HG03378 (cell line): ENCODE measurements around the gene ATP9B.
"Not testable (repeated sequence)": the region's sequence is repeated elsewhere in the genome, so short reads cannot be mapped to it uniquely, and the experiment has no call there.

ENCODE experiments used
- ATAC-seq: cut with Tn5 transposase; IDR thresholded peaks from one replicate; pipeline ENCODE4 v1.9.1; 2021; ENCODE audit warnings: mild to moderate bottlenecking, moderate library complexity; ENCODE audit not compliant: unreplicated experiment

Gene ATP9B

DNA sequence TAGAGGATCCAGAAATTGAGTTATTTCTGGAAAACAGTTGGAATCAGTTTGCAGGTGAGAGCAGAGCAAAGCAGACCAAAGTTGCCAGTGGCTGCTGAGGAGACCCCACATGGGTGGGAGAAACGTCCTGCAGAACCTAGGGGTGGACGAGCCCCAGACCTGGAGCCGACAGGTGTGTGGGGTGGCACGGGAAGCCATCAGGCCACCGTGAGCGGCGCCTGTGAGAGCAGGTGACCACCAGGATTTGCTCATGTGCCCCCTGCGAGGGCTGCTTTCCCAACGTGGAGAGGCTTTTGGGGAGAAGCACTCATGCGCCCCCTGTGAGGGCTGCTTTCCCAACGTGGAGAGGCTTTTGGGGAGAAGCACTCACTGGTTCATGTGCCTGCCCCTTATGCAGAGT, 209.7 kb downstream of the ATP9B start:
- ATAC-seq, result no peak

GRCh38 chr18:79283131-79283810, 214.1 kb downstream of the ATP9B start:
- no peak for ATAC-seq

GRCh38 chr18:79283929-79284328, 214.7 kb downstream of the ATP9B start:
- ATAC-seq, result no peak

GRCh38 chr18:79285191-79285590, 216.0 kb downstream of the ATP9B start:
- ATAC-seq, result not testable (repeated sequence)

DNA sequence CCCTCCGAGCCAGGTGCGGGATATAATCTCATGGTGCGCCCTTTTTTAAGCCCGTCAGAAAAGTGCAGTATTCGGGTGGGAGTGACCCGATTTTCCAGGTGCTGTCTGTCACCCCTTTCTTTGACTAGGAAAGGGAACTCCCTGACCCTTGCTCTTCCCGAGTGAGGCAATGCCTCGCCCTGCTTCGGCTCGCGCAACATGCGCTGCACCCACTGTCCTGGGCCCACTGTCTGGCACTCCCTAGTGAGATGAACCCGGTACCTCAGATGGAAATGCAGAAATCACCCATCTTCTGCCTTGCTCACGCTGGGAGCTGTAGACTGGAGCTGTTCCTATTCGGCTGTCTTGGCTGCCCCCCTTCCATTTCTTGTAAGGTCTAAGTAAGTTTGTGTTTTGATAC, 221.2 kb downstream of the ATP9B start:
- not testable (repeated sequence) for ATAC-seq

GRCh38 chr18:79290876-79291275, 221.7 kb downstream of the ATP9B start:
- ATAC-seq, result no peak

- no peak for ATAC-seq
Measured at GRCh38 chr18:79294235-79294634, 225.0 kb downstream of the ATP9B start.

GRCh38 chr18:79299272-79299671, 230.1 kb downstream of the ATP9B start:
- no peak for ATAC-seq

DNA sequence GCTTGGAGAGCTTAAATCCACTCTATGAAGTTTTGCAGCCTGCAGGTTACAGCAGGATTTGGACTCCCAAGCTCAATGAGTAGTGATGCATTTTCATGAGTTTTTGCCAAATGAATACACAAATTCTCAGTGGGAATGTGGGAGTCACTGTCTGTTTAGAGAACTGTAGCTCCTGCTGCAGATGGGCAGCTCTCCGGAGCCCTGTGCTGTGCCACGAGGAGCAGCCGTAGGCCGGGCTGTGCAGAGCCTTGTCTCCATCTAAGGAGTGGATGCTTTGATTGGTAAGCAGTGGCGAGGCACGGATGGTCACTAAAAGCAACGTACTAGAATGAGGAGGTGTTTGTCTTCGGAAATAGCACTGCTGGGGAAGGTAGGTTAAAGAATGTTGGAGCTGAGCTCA, 230.5 kb downstream of the ATP9B start:
- no peak for ATAC-seq

GRCh38 chr18:79300413-79300812, 231.2 kb downstream of the ATP9B start:
- no peak for ATAC-seq

GRCh38 chr18:79302120-79302519, 232.9 kb downstream of the ATP9B start:
- ATAC-seq, result no peak

DNA sequence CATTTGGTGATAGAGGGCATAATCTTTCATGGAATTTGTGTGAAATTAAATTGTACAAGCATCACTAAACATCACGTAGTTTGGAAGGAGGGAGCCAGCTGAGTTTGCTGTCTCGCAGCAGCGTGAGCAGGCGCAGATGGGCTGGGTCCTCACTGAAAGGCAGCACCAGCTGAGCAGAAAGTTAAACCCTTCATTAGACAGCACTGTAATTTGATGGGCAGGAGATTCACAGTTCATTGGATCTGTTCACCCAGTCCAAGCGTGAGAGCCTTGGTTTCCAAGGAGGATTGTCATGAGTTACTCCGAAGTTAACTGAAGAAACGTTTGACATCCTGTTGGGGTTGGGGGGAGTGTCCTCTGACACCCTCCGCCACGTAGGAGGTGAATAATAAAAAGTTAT, 236.7 kb downstream of the ATP9B start:
- no peak for ATAC-seq

DNA sequence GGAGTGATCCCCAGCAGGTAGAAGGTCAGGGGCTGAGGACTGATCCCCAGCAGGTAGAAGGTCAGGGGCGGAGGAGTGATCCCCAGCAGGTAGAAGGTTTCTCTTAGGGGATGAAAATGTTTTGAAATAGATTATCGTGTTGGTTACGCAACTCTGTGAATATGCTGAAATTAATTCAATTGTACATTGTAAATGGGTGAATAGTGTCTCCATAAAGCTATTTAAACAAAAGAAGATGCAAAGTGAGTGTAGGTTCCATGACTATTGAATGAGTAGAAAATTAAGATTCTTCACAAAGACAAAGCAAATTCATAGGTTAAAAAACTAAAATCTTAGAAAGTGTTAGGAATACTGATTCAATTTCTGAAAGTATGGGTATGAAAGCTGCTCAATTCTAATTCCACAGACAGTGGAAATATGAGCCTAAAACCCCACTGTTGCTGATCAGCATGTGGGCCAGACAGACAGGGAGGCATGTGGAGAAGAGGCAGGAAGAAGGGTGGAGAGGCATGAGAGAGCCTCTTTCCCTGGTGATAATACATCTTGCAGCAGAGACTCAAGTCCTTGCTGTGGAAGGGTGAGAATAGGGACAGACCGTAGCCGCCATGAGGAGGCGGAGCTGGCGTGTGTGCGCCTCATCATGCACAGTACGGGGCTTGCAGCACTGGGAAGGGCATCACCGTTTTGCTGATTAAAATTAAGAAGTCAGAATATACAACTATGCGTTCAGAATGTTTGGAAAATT, 240.6 kb downstream of the ATP9B start:
- ATAC-seq, result no peak

DNA sequence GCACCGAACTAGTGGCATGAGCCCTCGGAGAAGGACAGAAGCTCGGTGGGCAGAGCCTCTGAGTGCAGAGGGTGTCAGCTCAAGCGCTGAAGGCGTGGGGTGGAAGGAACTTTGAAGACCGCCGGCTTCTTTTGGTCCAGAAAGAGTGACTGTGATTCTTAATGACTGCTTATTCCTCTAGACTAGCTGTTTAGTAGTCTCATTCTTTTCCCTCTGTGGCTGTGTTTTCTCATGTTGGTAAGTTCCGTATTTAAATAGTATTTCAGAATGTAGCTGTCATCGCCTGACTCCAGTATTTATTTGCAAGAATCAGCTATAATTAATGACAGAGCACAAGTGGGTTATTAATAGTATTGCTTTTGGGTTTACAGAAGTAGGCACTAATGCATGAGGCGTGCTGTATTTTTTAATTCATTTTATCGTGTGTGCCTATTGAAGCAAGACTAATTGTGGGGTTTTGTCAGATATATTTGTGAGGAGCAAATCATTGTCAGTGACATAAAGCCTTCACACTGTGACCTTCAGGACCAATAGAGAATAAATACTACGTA, 245.7 kb downstream of the ATP9B start:
- no peak for ATAC-seq

GRCh38 chr18:79315596-79315995, 246.4 kb downstream of the ATP9B start:
- ATAC-seq, result no peak

DNA sequence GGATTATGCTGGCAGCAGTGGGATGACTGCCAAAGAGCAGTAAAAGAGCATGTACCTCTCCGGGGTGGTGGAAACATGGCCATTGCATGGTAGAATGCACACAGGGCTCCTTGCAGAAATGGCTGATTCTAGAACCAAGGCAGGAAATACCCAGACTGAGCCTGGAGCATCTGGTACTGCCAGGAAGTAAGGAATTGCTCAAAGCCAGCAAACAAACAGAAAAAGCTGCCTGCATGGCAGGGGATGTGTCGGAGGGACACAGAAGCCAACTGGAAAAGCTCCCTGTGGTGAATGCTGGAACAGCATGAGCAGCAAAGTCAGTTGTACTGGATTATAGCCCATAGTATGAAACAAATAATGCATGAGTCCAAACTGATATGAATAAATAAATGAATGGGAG, 248.5 kb downstream of the ATP9B start:
- no peak for ATAC-seq

DNA sequence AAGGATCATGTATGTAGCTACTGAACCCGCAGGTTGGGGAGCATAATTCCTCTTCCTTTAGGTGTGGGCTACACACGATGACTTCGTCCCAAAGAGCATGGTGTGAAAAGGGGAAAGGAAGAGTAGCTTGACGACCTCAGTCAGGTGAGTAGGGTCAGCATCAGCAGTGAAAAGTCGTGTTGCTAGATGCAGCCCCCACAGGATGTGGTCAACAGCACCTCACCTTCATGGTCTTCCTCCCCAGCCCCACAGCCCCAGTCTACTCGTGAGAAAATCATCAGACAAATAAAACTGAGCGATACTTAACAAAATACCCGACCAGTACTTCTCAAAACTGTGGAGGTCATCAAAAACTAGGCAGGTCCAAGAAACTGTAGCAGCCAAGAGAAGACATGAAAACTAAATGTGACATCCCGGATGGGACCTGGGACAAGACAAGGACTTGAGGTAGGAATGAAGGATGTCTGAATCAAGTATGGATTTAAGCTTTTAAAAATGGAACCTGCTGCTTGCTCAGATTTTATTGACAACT, 249.0 kb downstream of the ATP9B start:
- no peak for ATAC-seq

DNA sequence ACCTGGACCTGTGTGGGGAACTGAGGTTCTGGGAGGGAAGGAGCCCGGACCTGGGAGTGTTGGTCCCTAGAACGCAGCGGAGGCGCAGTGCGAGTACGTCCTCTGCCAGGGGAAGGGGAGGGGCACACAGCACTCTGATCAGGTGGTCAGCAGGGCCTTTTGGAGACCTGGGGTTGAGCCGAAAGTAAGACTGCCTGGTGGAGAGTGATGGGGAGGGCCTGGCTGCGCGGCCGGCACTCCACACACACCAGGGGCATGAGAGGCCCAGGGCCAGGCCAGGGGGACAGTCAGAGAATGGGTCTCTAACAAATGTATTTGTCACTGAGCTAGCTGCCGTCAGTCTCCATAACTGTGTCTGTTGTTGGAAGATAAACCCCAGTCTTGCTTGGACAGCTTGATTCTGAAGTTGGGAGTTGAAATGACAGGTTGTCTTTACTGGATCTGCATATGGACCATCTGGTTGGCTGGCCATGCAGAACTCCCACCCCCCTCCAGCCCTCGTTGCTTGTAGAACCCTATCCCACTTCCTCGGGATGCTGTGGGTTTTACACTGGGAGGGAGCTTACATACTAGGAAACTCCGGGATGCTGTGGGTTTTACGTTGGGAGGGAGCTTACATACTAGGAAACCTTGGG, 251.1 kb downstream of the ATP9B start:
- ATAC-seq, result no peak

- ATAC-seq, result no peak
Measured at GRCh38 chr18:79321625-79322405, 252.6 kb downstream of the ATP9B start.

DNA sequence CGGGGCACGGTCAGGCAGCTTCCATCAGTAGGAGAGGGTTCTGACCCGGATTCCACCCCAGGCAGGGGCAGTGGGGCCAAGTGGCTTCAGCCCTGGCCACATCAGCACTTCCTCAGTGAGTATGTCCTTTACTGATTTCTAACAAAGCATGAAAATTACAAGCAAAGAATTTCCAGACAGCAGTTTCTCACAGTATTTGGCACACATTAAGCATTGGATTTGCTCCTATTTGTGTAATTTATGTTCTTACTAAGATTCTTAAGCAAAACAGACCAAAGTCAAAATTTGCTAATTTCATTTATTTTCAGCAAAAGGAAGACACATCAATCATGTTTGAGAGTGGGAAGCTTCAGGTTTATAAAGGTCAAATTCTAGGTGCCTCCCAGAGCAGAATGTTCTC, 253.2 kb downstream of the ATP9B start:
- ATAC-seq, result no peak

GRCh38 chr18:79323471-79323870, 254.3 kb downstream of the ATP9B start:
- no peak for ATAC-seq
